A549 (cell line): ENCODE data around the gene NRN1L. TPM values are rescaled to one million over a fixed set of nuclear protein-coding genes. Genes with fewer than 3 reads are reported as not detected.
A peak's percentile ranks its signal among the peaks of the same experiment; 100 is the strongest.

Experiments
- ATAC-seq, 2 experiments: fragments of 200-7000 bp in 1 of 2; fragments of >200 bp in 1 of 2; cut with Nextera tagmentation in 1 of 2; cut with Tn5 transposase in 1 of 2; 3 replicates each; pipeline versions ENCODE4 v1.8.0 to v1.9.1; 2018 to 2020; ENCODE audit warnings: mild to moderate bottlenecking in 1 of 2, moderate library complexity in 1 of 2
- CTCF ChIA-PET: fragments of 300-600 bp; sonication (Branson Sonifier 250); formaldehyde crosslinking; extraction: SDS; loops from one replicate; lab custom pipeline; 2021; ENCODE audit warnings: antibody characterized with exemption, inconsistent platforms; lab: Yijun Ruan, JAX
- POLR2A ChIA-PET: fragments of 350-600 bp; formaldehyde crosslinking; extraction: SDS; loops from one replicate; lab custom pipeline; 2021; ENCODE audit warnings: antibody characterized with exemption, inconsistent platforms; lab: Yijun Ruan, JAX
- DNase-seq, 2 experiments: peaks; one replicate each; pipeline versions ENCODE4 v3.0.0 to v3.0.0-alpha.2; 2011 to 2016; ENCODE audit warnings: low read depth in 1 of 2, low spot score in 1 of 2
- FAIRE-seq: peaks from 2 replicates; lab custom pipeline; 2011; peaks lifted over from hg19 to GRCh38; lab: Jason Lieb, UNC
- H3K27ac ChIP-seq, 2 experiments: fragments of >200 bp; sonication (Bioruptor Twin); formaldehyde crosslinking; 3 replicates each; pipeline ENCODE4 v1.5.1; 2016 to 2017
- H3K4me1 ChIP-seq: fragments of >200 bp; sonication (Bioruptor Twin); formaldehyde crosslinking; 3 replicates; pipeline ENCODE4 v1.6.1; 2016
- H3K4me2 ChIP-seq: fragments of >200 bp; sonication (Bioruptor Twin); formaldehyde crosslinking; 3 replicates; pipeline ENCODE4 v1.6.1; 2016
- H3K4me3 ChIP-seq: fragments of >200 bp; sonication (Bioruptor Twin); formaldehyde crosslinking; 3 replicates; pipeline ENCODE4 v1.5.1; 2016
- H3K9me3 ChIP-seq: fragments of >200 bp; sonication (Bioruptor Twin); formaldehyde crosslinking; 3 replicates; pipeline ENCODE4 v1.6.1; 2016
- BCL3 ChIP-seq: fragments of >200 bp; sonication (Bioruptor Twin); formaldehyde crosslinking; IDR thresholded peaks from 3 replicates; pipeline ENCODE4 v1.6.1; 2016
- CBX8 ChIP-seq: fragments of 200-600 bp; sonication (generic); IDR thresholded peaks from 2 replicates; pipeline ENCODE4 v1.6.1; 2016
- CHD2 ChIP-seq: fragments of 150-350 bp; IDR thresholded peaks from 2 replicates; pipeline ENCODE4 v1.6.1; 2014; ENCODE audit warnings: low read length; ENCODE audit not compliant: partially characterized antibody
- HDAC2 ChIP-seq: fragments of 200-600 bp; sonication (generic); IDR thresholded peaks from 2 replicates; pipeline ENCODE4 v1.6.1; 2016
- HES2 ChIP-seq: fragments of >200 bp; sonication (Bioruptor Twin); formaldehyde crosslinking; IDR thresholded peaks from 2 replicates; pipeline ENCODE4 v1.6.1; 2016
- HOXB5 ChIP-seq: fragments of 250-450 bp; sonication (Bioruptor Pico); IDR thresholded peaks from 2 replicates; pipeline ENCODE4 v1.5.0; 2020; ENCODE audit warnings: mild to moderate bottlenecking, moderate library complexity
- JUN ChIP-seq, 2 experiments: fragments of >200 bp; sonication (Bioruptor Twin); formaldehyde crosslinking; IDR thresholded peaks; 2 replicates in 1 of 2; 3 replicates in 1 of 2; pipeline ENCODE4 v1.6.1; 2016 to 2017
- KDM5A ChIP-seq: fragments of 200-600 bp; sonication (generic); IDR thresholded peaks from 2 replicates; pipeline ENCODE4 v1.6.1; 2016; ENCODE audit warnings: antibody characterized with exemption, mild to moderate bottlenecking
- MAFK ChIP-seq: fragments of 450-650 bp; IDR thresholded peaks from 2 replicates; pipeline ENCODE4 v1.6.1; 2014; ENCODE audit not compliant: partially characterized antibody
- MAX ChIP-seq: IDR thresholded peaks from 2 replicates; pipeline ENCODE4 v1.6.1; 2012
- NFE2L2 ChIP-seq: fragments of 150-350 bp; conservative IDR thresholded peaks from 2 replicates; pipeline ENCODE4 v1.6.1; 2014; ENCODE audit warnings: low read length
- NPAS2 ChIP-seq: fragments of 250-450 bp; sonication (Bioruptor Pico); IDR thresholded peaks from 2 replicates; pipeline ENCODE4 v1.8.0; 2022; ENCODE audit warnings: mild to moderate bottlenecking, moderate library complexity, borderline replicate concordance
- PBX3 ChIP-seq: IDR thresholded peaks from 2 replicates; pipeline ENCODE4 v1.6.1; 2012
- PHF8 ChIP-seq: fragments of 200-600 bp; sonication (generic); IDR thresholded peaks from 2 replicates; pipeline ENCODE4 v1.6.1; 2016; ENCODE audit warnings: low read depth, mild to moderate bottlenecking, antibody characterized with exemption, moderate library complexity, borderline replicate concordance
- POLR2A ChIP-seq: IDR thresholded peaks from 2 replicates; pipeline ENCODE4 v1.6.1; 2012; ENCODE audit warnings: mild to moderate bottlenecking, low read length
- RCOR1 ChIP-seq: fragments of 150-350 bp; IDR thresholded peaks from 2 replicates; pipeline ENCODE4 v1.6.1; 2014; ENCODE audit warnings: antibody characterized with exemption, low read length, low read depth
- TP53 ChIP-seq: fragments of 250-450 bp; sonication (Bioruptor Pico); IDR thresholded peaks from 2 replicates; pipeline ENCODE4 v1.5.0; 2021; ENCODE audit warnings: mild to moderate bottlenecking, moderate library complexity
- ZFP36 ChIP-seq: fragments of 450-650 bp; IDR thresholded peaks from 2 replicates; pipeline ENCODE4 v1.6.1; 2014; ENCODE audit warnings: borderline replicate concordance; ENCODE audit not compliant: partially characterized antibody
- ZNF302 ChIP-seq: fragments of 250-450 bp; sonication (Bioruptor Pico); IDR thresholded peaks from 2 replicates; pipeline ENCODE4 v1.9.0; 2021; ENCODE audit warnings: inconsistent platforms, mild to moderate bottlenecking, moderate library complexity
- WGBS: methylation state at CpG from one replicate; pipeline ENCODE4 v1.1.6; 2017; ENCODE audit errors: missing lambda C conversion rate; 5-methylcytosine and 5-hydroxymethylcytosine counted together
- polyA plus RNA-seq, 4 experiments: library from polyadenylated mRNA; depleted of rRNA in 3 of 4; stranded (reverse); fragments of >200 nt; fragmentation: RNase III in 1 of 4; extraction: RNeasy Plus Mini Kit Qiagen cat#74134 plus additional on column Dnase treatment in 1 of 4; gene quantifications; 2 replicates in 3 of 4; 3 replicates in 1 of 4; pipeline ENCODE4 v1.2.3, GENCODE V29; 2011 to 2017

The NRN1L gene
- polyA plus RNA-seq, 2 of the 4 experiments (the other 2 are of a cell fraction), result 0.22 TPM; not detected in 1

GRCh38 chr16:67892375-67892774 is 7.7 kb downstream of the NRN1L start:
- TF ChIP-seq CBX8 (no peak), RCOR1 (no peak), ZNF302 (CRISPR knock-in tag) (no peak), NPAS2 (CRISPR knock-in tag) (no peak), HDAC2 (no peak), NFE2L2 (no peak), HES2 (no peak)
- DNase-seq (no peak), FAIRE-seq (no peak), ATAC-seq (no peak)
- Histone ChIP-seq H3K27ac (peak overlapping the region; percentile 59 to 76), H3K9me3 (no peaks in the 10 kb centered on the region), H3K4me3 (peak overlapping the region; percentile 98), H3K4me2 (peak overlapping the region; percentile 70), H3K4me1 (peaks cover 11% of the 10 kb centered on the region; the same call in 2 of the 3 replicates)
- 72% methylated on average over 5 of the region's 5 CpGs for WGBS
- CTCF ChIA-PET, result interaction anchor here (0.8 to 3.7 kb wide), 4 partner anchors 10 to 76 kb away, joined by 3 to 44 read pairs (median 8); no protein-coding TSS in a partner anchor
- POLR2A ChIA-PET, result interaction anchor here (0.7 to 1.9 kb wide), 3 partner anchors 8 to 1330 kb away, joined by 3 to 8 read pairs (median 3); partner anchors contain the start of gene NRN1L

GRCh38 chr16:67892899-67893742 is 8.4 kb downstream of the NRN1L start, which contains the start of gene PSKH1:
Gene PSKH1 (plus strand): TSS chr16:67893254. CDS start chr16:67908750, 15,496 bp downstream.
- Histone ChIP-seq H3K27ac (peak within 1 kb of the TSS; percentile 90 to 94), H3K9me3 (no peaks in the 10 kb centered on the region), H3K4me2 (peak within 1 kb of the TSS; percentile 97), H3K4me3 (peak within 1 kb of the TSS; percentile 98), H3K4me1 (peaks cover 11% of the 10 kb centered on the region; the same call in 2 of the 3 replicates)
- DNase-seq (peak; percentile 95 to 99), FAIRE-seq (no peak), ATAC-seq (peak; percentile 98)
- WGBS, result under 1% methylated on average over 32 of the region's 90 CpGs
- TF ChIP-seq PHF8 (peak; percentile 99), ZFP36 (no peak), POLR2A (peak; percentile 44), JUN (IDR thresholded peaks at IDR 0.05) (peak; percentile 53 to 73; a peak in 3 of 5 replicates), BCL3 (0 out of 3 replicates have a peak, but pooled peaks have one; percentile 27), HOXB5 (CRISPR knock-in tag) (0 out of 2 replicates have a peak, but pooled peaks have one; percentile 52), MAX (peak; percentile 11; the same call in 1 of the 2 replicates), CBX8 (no peak), NPAS2 (CRISPR knock-in tag) (no peak), KDM5A (peak; percentile 75), ZNF302 (CRISPR knock-in tag) (no peak), TP53 (CRISPR knock-in tag) (peak; percentile 57; the same call in 1 of the 2 replicates), CHD2 (peak; percentile 35), PBX3 (peak; percentile 95), MAFK (no peak)
- TF ChIP-seq, all 56 proteins: peak for 10
- POLR2A ChIA-PET, result interaction anchor here (0.6 to 1.9 kb wide), 5 partner anchors 9 to 1329 kb away, joined by 3 to 8 read pairs (median 4); partner anchors contain the start of gene NRN1L
- CTCF ChIA-PET, result interaction anchor here (1.4 to 3.7 kb wide), 3 partner anchors 11 to 36 kb away, joined by 4 to 44 read pairs (median 10); no protein-coding TSS in a partner anchor
